SK-MEL-5 (cell line): ENCODE results near the gene LIG1. TPM values are rescaled to one million over a fixed set of nuclear protein-coding genes. Genes with fewer than 3 reads are reported as not detected.
A peak's percentile ranks its signal among the peaks of the same experiment; 100 is the strongest.

Experiments used
- DNase-seq: peaks from one replicate; pipeline ENCODE4 v3.0.0-alpha.2; 2016; ENCODE audit warnings: low read depth, low spot score
- in situ Hi-C: cut with HindIII; loops from 2 replicates; pipeline ENCODE4 v1.10.0; 2016; ENCODE audit warnings: low sequenced_read_pairs, high pct_unique_total_duplicates, low pct_unique_long_range_greater_than_20kb
- total RNA-seq: library from RNA; depleted of rRNA; stranded (reverse); fragments of >200 nt; shearing (Covaris generic); gene quantifications from 2 replicates; pipeline ENCODE4 v1.2.3, GENCODE V29; 2014

Gene LIG1
- total RNA-seq, 1 experiment from 2014 or later = 31.8 TPM

DNA sequence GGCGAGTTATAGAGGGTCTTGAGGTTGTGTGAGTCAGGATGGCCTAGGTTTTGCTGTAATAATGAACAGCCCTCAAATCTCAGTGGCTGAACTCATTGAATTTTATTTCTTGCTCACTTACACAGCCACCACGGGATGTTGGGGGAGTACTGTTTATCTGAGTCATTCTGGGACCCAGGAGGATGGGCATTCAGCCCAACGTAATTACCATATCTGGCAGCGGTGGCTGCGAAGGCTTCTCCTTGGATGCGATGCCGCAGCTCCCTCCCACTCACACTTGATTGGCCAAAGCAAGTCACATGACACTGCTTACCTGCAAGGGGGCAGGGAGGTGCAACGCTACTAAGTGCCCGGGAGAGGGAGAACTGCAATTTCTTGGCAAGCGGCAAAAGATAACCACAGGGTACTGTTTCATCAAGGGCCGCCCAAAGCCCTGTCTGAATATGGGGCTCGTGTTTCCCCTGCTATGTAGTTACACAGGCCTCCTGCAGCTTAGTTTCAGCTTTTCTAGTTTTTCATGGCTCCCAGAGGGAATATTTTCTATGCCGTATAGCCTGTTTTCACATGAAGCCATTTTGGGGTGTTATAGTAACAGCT is 20.2 kb upstream of the LIG1 start:
- in situ Hi-C loops = no loop called here
- DNase-seq = peak; percentile 34

DNA sequence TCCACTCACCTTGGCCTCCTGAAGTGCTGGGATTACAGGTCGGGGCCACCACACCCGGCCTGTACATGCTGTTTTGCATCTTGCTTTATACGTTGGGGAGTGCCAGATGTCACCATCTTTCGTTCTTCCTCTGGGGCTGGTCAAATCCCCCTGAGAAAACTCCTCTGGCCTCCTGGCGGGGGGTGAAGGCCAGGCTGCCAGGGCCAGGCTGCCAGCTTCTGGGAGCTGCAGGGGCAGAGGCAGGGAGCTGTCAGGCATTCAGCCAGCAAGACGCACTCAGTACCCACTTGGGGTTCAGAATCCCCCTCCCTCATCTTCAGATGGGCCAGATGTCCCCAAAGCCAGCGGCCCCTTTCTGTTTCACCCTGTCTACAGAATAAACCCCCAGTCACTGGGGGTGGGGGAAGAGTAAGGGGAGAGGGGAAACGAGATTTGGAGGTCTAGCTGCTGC is 16.4 kb upstream of the LIG1 start:
- no peak for DNase-seq
- in situ Hi-C loops = no loop called here

DNA sequence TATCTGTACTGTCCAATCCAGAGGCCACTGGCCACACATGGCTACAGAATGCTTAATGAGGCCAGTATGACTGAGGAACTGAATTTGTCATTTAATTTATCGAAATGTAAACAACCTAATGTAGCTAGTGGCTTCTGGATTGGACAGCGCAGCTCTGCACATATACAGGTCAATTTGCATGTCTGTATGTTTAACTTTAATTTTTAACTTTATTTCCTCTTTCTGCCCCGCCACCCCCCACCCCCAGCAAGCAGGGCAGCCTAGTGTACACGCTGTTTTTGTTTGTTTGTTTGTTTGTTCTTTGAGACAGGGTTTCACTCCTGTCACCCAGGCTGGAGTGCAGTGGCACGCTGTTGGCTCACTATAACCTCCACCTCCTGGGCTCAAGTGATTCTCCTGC is 15.9 kb upstream of the LIG1 start:
- DNase-seq = no peak
- in situ Hi-C loops = no loop called here

DNA sequence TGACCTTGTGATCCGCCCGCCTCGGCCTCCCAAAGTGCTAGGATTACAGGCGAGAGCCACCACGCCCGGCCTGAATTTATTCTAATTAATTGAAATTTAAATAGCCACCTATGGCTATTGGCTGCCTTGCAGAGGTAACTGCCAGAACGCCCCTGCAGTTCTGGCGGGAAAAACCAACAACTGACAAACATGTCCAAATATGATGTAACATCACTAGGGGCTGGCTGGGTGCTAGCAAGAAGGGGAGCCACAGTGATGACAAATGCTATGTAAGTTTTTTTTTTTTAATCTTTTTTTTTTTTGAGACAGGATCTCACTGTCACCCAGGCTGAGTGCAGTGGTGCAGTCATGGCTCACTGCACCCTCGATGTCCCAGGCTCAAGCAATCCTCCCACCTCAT is 13.2 kb upstream of the LIG1 start:
- in situ Hi-C loops = no loop called here
- DNase-seq = no peak

DNA sequence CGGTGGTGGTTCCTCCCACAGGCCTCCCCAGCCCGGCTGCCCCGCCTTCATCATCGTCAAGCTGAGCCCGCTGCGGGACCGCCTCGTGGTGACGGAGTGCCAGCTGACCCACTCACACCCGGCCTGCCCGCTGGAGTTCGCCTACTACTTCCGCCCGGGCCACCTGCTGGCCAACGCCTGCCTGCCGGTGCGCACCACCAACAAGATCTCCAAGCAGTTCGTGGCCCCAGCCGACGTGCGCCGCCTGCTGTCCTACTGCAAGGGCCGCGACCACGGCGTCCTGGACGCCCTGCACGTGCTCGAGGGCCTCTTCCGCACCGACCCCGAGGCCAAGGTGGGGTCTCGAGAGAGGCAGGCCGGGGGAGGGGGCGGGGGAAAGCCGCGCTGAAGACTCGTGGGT is 12.3 kb upstream of the LIG1 start:
- in situ Hi-C loops = no loop called here
- no peak for DNase-seq

DNA sequence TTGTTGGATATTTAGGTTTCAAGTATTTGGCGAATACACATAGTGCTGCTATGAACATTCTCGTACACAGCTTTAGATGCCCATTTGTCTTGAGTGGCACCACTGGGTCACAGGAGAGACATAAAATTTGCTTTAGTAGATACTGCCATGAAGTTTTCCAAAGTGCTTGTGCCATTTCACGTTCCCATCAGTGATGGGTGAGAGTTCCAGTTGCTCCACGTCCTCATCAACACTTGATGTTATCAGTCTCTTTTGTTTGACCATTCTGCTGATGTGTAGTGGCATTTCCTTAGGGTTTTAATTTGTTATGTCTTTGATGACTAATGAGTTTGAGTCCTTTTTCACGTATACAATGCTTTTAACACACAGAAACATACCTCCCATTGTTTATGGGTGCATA is 11.4 kb upstream of the LIG1 start:
- DNase-seq = no peak
- in situ Hi-C loops = no loop called here

DNA sequence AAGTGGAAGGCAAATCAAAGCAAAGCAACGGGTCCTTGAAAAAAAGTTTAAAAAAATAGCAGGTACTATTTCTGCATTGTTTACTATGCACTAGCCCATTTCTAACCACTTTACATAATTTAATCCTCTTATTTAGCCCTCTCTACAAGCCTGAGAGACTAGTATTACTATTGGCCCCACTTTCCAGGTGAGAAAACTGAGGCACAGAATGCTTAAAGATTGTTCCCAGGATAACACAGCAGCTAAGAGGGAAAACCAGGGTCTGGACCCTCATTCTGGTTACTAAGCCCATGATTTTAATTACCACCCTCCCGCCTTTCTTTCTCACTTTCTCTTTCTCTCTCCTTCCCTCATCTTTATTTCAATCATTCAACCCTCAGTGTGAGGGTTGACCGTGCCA is 6.1 kb upstream of the LIG1 start:
- DNase-seq = no peak
- in situ Hi-C loops = no loop called here

DNA sequence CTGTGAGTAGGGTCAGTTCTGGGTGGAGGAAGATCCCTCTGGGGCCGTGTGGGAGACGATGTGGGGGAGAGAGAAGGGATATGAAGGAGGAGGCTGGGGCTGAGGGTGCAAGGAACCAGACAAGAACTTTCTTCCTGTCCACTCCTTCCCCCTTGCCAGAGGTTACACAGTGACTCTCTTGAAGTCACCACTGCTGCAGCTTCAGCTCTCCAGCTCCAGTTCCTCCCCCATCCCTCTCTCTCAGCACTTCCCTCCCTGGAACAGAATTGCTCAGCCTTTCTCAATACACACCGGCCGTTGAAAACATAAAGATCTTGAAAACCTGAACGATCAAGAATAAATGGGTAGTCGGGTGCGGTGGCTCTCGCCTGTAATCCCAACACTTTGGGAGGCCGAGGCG is 5.4 kb upstream of the LIG1 start:
- DNase-seq = no peak
- in situ Hi-C loops = no loop called here

DNA sequence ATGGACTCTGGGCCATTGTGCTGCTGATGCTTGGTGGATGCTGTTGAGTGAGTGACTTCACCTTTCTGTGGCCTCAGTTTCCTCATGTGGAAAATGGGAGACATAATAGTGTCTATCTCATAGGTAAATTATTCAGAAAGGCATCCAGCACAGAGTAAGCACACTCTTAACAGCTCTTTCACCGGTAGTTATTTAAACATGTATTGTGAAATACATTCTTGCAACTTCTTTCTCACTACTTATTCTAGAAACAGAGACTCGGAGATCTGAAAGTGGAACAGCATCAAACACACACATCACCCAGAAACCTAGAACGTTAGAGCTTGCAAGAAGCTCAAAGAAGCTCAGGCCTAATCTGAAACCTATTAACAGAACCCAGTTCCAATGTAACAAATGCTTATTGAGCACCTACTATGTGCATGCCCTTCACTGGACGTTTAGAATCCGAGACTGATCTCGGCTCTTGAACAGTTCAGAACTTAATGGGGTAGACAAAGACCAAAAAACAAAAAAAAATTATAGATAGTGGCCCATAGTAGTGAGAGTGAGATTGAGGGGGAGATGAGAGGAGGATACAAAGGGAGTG is 4.4 kb upstream of the LIG1 start:
- in situ Hi-C loops = no loop called here
- DNase-seq = no peak

DNA sequence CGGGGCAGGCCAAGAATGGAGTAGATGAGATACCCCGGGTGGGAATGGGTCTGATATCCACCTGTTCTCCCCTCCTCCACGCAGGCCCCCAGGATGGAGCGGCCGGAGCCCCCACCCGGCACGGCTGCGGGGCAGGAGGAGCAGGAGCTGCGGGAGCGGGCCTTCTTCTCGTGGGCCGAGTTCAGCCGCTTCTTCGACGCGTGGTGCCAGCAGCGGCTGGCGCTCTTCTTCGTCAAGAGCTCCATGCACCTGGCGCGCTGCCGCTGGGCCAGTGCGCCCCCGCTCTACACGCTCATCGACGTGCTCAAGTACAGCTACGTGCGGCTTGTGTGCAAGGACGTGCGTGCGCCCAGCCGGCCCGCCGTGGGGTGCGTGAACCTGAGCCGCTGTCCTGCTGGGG is 1.6 kb upstream of the LIG1 start:
- in situ Hi-C loops = no loop called here

DNA sequence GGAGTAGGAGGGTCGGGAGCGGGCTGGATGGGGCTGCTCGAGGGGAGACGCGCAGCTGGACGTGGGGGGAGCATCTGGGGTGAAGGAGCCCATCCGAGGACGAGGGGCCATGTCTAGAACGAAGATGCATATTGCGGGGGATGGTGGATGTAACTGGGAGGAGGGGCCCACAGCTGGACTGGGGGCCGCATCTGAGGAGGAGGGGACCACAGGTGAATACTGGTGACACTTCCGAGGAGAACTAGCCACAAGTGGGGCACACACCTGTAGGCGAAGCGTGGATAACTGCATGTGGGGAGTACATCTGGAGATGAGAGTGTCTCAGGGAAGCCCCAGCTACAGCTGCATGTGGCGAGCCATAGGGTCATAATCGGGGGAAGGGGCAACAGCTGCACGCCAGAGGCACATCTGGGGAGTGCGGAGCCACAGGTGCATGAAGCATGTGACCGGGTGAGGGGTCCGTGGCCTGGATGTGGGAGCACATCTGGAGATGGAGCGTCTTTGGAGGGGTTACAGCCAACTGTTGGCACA is 738 bp upstream of the LIG1 start:
- in situ Hi-C loops = no loop called here

More for the DNA sequence above, 1.6 kb upstream of the LIG1 start:
- DNase-seq = no peak

DNA sequence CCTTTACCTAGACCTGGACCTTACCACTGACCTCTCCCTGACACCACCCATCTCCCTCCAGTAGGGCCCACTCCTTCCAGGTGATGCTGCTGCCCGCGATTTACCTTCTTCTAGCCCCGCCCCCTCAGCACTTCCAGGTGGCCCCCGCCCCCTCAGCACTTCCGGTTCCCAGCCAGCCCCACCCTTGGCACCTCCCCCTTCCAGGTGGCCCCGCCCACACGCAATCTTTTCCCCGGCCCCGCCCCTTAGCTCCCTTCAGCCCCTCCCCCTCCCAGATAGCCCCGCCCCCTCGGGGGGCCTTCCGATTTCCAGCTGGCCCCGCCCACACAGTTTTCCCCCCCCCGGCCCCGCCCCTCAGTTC is 586 bp downstream of the LIG1 start:
- peak; percentile 67 for DNase-seq
- in situ Hi-C loops = no loop called here

More for the DNA sequence above, 738 bp upstream of the LIG1 start:
- no peak for DNase-seq

DNA sequence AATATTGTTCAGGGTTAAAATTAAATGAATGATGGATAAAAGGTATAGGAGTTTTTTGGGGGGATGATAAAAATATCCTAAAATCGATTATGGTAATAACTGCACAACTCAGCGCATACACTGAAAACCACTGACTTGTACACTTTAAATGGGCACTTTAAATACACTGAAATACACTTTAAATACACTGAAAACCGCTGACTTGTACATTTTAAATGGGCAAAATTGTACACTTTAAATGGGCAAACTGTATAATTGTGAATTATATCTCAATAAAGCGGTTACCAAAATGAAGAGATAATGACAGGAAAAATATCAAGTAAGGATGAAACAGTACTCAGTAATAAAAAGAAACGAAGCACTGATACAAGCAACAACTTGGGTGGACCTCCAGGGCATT is 1.5 kb downstream of the LIG1 start:
- in situ Hi-C loops = no loop called here
- DNase-seq = no peak

DNA sequence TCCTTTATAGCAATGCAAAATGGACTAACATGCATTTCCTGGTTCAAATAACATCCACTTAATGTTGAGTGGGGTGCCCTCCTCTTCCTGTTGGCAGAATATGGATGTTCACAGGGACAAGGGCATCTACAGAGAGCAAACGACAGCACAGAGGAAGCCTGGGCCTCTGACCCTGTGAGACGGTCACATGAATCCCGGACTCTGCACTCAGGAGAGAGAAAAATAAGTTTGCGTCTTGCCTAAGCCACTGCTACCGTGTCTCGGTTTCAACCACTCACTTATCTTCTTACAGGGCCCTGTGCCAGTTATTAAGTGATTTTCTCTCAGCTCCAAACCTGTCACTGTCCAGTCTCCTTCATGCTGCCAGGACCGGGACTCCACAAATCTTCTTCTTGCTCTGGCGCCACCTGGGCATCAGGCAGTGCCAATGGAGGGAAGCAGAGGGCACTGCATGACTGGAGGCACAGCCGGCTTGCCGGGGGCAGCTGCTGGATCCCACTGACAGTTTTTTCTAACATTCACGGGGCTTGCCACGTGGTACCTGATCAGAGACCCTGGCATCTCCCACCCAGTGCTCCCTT is 11.8 kb downstream of the LIG1 start:
- peak; percentile 19 for DNase-seq
- in situ Hi-C loops = no loop called here

DNA sequence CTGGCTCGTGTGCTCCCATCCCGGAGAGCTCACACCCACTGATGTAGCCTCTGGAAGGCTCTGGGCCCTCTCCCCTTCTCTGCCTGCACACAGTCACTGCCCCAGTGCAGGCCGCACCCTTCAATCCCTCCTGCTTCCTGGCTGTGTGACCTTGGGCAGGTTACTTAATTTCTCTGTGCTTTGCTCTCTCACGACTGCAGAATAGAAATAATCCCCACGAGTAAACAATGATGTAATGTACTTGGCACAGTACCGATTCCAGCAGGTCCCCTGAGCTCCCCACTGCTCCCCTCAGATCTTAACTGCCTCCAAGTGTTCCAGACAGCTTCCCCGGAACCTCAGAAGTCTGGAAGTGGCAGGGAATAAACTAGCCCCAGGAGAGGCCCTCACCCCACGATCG is 16.1 kb downstream of the LIG1 start:
- no peak for DNase-seq
- in situ Hi-C loops = no loop called here

DNA sequence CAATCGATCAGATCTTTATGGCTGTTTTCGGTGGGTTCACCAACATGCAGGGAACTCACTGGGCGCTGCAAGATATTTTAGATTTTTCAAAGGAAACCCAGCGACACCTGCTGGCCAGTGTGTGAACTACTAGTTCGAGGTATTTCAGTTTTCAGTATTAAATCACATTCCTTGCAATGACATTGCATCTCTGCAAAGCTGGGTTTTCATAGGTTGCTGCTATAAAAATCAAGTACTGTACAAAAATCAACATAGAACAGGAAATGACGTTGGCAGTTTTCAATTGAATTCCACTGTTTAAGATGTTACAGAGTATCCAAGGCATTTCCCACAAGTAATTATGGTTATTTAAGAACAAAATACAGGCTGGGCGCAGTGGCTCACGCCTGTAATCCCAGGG is 17.6 kb downstream of the LIG1 start:
- in situ Hi-C loops = no loop called here
- DNase-seq = peak; percentile 82

DNA sequence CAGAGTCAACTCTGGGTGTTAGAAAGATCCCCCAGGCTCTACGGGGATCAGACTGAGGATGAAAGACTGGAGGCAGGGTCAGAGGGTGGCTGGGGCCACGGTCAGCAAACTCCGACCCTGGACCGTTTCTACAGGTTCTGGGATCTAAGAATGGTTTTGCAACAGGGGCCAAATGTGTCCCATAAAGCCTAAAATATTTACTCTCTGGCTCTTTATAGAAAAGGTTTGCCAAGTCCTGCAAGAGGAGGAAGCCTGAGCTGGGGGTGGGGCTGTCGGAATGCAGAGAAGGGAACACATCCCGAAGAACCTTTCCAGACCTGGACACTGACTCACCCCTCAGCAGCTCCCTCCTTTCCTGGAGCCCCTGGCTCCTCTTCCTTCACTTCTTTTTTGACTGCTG is 20.7 kb downstream of the LIG1 start:
- in situ Hi-C loops = no loop called here
- no peak for DNase-seq

DNA sequence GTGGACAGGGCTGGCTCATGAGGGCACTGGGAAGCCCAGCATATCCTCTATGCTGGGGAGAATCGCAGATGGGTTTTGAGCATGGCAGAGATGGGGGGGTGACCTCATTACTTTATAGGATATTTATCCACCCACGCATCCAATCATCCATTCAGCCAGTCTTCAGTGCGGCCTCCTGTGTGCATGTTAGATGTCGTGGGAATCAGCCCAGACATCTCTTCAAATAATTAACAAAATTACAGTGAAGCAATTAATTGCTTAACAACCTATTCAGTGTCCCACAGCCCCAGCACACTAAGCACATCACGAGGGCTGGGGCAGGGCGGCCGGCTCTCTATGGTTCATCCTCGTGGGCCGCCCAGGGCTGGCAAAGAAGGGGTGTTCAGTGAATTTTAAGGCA is 21.6 kb downstream of the LIG1 start:
- DNase-seq = no peak
- in situ Hi-C loops = no loop called here

DNA sequence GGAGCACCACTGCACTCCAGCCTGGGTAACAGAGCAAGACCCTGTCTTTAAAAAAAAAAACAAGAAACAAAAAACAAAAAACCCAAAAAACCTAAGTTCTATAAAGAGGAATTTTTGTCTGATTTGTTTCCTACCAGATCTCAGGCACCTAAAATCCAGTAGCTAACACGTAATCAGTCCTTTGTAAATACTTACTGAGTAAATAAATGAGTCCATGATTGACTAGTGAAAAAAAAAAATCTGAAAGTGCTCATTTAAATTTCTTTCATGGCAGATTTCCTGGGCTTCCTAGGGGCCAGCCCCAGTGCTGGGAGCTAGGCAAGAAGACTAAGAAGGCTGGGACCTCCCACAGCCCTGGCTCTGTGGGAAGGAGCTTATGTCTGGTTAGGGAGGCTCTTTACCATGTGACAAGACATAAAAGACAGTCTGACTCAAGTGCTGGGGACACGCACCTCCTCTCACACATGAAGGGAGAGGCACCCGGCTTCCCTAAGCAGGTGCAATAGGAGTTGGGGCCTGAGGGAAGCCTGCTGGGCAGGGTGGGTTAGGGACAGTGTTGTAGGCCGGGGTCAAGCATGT is 22.5 kb downstream of the LIG1 start:
- in situ Hi-C loops = no loop called here
- no peak for DNase-seq
